Endometrium (tissue), 2 donors: Measurements from ENCODE around the gene DYNC1LI1.
"Not testable (repeated sequence)": the region's sequence is repeated elsewhere in the genome, so short reads cannot be mapped to it uniquely, and the experiment has no call there.

ENCODE experiments used
- FAIRE-seq: peaks from 2 replicates; lab custom pipeline; 2012; peaks lifted over from hg19 to GRCh38; lab: Jason Lieb, UNC
- donor health status: control.
- donor health status: control.

DYNC1LI1 gene

GRCh38 chr3:32583708-32584107, 13.1 kb upstream of the DYNC1LI1 start:
- no peak for FAIRE-seq

GRCh38 chr3:32578669-32579068, 8.0 kb upstream of the DYNC1LI1 start:
- not testable (repeated sequence) for FAIRE-seq

DNA sequence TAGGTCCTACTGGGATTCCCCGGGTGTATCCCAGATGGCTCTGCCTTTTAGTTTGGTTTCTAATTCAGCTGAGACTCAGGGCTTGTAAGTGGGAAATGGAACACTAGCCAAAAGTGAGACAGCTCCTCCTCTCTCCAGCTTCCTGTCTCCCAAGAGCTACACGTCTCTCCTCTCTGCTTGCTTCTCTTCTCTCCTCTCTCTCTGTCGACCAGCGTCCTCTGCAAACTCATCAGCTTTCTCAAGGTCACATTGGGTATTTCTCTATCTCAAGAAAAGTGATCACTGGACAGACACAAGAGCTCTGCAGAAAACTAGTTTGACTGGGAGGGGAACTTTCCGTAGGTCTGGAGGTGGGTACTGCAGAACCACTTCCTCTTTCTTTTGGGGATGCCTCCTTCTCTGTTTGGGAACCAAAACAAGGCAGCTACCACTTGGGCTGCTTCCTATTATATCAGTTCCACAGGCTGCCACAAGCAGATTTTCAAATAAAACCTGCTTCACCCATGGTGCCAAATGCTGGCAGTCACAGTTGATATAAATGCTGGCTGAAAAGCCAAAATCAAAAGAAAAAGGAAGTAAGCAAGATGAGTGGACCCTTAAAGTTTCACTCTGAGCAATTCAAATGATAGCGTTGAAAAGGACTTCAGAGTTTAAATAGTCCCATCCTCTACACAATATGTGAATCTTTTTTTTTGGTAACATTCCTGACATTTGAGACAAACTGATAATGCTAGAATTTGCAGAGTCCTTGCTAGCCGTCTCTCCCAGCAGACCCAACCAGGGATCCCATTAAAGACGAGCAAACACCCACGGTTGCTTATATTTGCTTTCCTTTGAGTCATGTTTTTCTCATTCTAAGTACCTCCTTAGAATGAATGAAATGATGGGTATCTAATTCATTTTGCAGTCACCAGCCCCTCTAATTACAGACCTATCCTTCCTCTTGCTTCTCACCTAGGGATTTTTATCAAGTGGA, 7.2 kb upstream of the DYNC1LI1 start:
- no peak for FAIRE-seq

GRCh38 chr3:32577174-32577573, 6.5 kb upstream of the DYNC1LI1 start:
- FAIRE-seq, result no peak

GRCh38 chr3:32575451-32576113, 4.9 kb upstream of the DYNC1LI1 start:
- FAIRE-seq, result no peak

GRCh38 chr3:32571192-32571485, 481 bp upstream of the DYNC1LI1 start:
- no peak for FAIRE-seq

GRCh38 chr3:32569540-32570420, 878 bp downstream of the DYNC1LI1 start:
- no peak for FAIRE-seq

- no peak for FAIRE-seq
Observed at GRCh38 chr3:32568953-32569352, 1.7 kb downstream of the DYNC1LI1 start.

GRCh38 chr3:32564195-32564594, 6.5 kb downstream of the DYNC1LI1 start:
- no peak for FAIRE-seq

- no peak for FAIRE-seq
Observed at GRCh38 chr3:32562640-32563039, 8.0 kb downstream of the DYNC1LI1 start.

- no peak for FAIRE-seq
Observed at GRCh38 chr3:32557640-32558352, 12.9 kb downstream of the DYNC1LI1 start.

- no peak for FAIRE-seq
Observed at GRCh38 chr3:32556332-32556731, 14.3 kb downstream of the DYNC1LI1 start.

- FAIRE-seq, result no peak
Observed at GRCh38 chr3:32553973-32554372, 16.7 kb downstream of the DYNC1LI1 start.

DNA sequence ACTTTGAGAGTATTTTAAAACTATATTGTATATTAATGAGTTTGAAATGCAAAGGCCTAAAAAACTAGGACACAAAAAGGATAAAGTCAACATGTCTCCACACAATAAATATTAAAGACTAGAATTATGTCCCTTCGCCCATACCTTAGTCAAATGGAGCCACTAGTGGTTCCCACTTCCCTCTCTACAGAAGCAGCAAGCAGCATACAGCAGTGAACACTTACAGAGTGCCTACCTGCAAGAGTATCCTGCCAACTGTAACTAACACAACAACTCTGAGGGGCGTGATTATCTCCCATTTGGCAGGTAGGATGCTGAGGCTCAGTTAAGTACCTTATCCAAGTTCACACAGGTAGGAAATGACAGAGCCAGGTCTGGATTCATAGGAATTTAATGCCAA, 17.2 kb downstream of the DYNC1LI1 start:
- FAIRE-seq, result no peak

- no peak for FAIRE-seq
Observed at GRCh38 chr3:32552013-32552412, 18.6 kb downstream of the DYNC1LI1 start.

- no peak for FAIRE-seq
Observed at GRCh38 chr3:32551496-32551895, 19.2 kb downstream of the DYNC1LI1 start.

DNA sequence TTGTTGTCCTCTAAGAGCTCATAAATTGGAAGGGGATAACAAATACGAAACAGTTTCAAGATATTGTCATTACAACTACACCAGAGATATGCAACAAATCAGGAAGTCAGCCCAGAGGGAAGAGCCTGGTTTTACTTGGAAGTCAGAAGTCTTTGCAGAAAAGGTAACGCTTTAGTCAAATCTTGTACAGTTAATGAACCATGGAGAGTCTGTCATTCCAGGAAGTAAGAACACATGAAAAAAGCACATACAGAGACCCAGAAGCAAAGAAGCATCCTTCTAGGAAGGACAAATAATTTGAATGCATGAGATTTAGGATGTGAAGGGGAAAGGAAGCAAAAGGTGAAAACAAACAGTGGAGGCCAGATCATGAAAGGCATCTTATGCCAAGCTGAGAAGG, 19.6 kb downstream of the DYNC1LI1 start:
- no peak for FAIRE-seq

- no peak for FAIRE-seq
Observed at GRCh38 chr3:32545305-32545704, 25.4 kb downstream of the DYNC1LI1 start.

DNA sequence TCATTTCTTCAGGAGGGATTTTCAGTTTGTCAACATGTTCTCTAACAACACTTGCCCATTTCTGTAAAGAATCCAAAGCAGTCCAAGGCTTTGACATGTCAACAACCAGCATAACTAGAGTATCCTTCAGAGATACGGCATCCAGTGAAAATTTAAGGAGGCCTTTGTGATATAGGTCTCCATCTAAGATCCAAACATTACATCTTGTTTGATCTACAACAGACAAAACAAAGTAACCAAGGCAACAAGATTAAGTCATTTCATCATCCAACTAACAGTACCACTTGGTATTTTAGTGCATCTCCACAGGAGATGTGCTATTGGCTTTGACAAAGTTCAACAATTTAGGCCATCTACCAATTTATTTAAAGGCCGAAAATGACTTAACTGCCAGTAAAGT, 25.8 kb downstream of the DYNC1LI1 start:
- FAIRE-seq, result no peak

GRCh38 chr3:32542807-32543206, 27.9 kb downstream of the DYNC1LI1 start:
- no peak for FAIRE-seq

- no peak for FAIRE-seq
Observed at GRCh38 chr3:32540899-32541298, 29.8 kb downstream of the DYNC1LI1 start.

DNA sequence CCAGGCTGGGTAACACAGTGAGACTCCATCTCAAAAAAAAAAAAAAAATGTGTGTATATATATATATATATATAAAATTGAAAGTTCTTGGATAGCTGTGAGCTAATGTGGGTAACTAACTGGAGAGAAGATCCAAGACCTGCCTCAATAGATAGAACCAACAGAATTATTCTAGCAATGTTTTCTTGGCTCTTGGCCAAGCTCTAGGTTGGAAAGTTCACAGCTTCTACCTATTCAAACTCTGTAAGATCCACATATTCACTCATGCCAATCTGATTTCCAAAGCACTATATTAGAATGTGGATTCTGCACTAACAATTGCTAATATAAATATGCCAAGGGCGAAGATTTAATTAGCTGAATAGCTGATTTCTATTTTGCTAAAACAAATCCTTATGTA, 38.2 kb downstream of the DYNC1LI1 start:
- no peak for FAIRE-seq
